OCI-LY3 (cell line): ENCODE data around the gene TMPRSS11B.

ENCODE experiments used
- CTCF ChIP-seq: fragments of 200-600, 300-600 bp; sonication (generic); IDR thresholded peaks from 2 replicates; pipeline ENCODE4 v1.5.1; 2014; ENCODE audit warnings: antibody characterized with exemption, low read length, low read depth
- EZH2phosphoT487 ChIP-seq: fragments of 200-600 bp; shearing (Covaris generic); IDR thresholded peaks from 2 replicates; pipeline ENCODE4 v1.6.1; 2018; ENCODE audit warnings: antibody characterized with exemption, mixed run types, low read depth

GRCh38 chr4:68277627-68278026 is 32.1 kb upstream of the TMPRSS11B start:
- TF ChIP-seq CTCF (no peak), EZH2phosphoT487 (no peak)
